Lung (tissue), 12 donors: Measurements from ENCODE around the gene WWC2. TPM values are rescaled to one million over a fixed set of nuclear protein-coding genes. Genes with fewer than 3 reads are reported as not detected.

ENCODE experiments used
- ATAC-seq: fragments of 200-7000 bp; cut with Tn5 transposase; one replicate; pipeline ENCODE4 v1.9.1; 2020; ENCODE audit warnings: moderate number of reproducible peaks; ENCODE audit not compliant: insufficient read depth, low FRiP score
- DNase-seq, 3 donors: peaks; one replicate each; pipeline ENCODE4 v3.0.0-alpha.2; 2013 to 2017
- H3K27ac ChIP-seq, 2 donors: one replicate each; pipeline ENCODE4 v1.5.1; 2013; ENCODE audit warnings: mild to moderate bottlenecking in 2 of 2, moderate library complexity in 2 of 2, control low read depth in 1 of 2, inconsistent platforms in 1 of 2, low read depth in 1 of 2, low read length in 1 of 2
- H3K27me3 ChIP-seq, 3 donors: one replicate each; pipeline ENCODE4 v1.5.1; 2013; ENCODE audit warnings: low read length in 2 of 3; ENCODE audit not compliant: control insufficient read depth in 3 of 3, insufficient read depth in 3 of 3
- H3K36me3 ChIP-seq, 4 donors: one replicate each; pipeline ENCODE4 v1.5.1; 2013; ENCODE audit warnings: low read length in 4 of 4, mild to moderate bottlenecking in 1 of 4, moderate library complexity in 1 of 4; ENCODE audit not compliant: control insufficient read depth in 4 of 4, insufficient read depth in 4 of 4
- H3K4me1 ChIP-seq, 5 donors: one replicate each; pipeline ENCODE4 v1.5.1; 2013; ENCODE audit warnings: low read length in 5 of 5, mild to moderate bottlenecking in 2 of 5, moderate library complexity in 1 of 5; ENCODE audit not compliant: control insufficient read depth in 5 of 5, insufficient read depth in 5 of 5
- H3K4me3 ChIP-seq: one replicate; pipeline ENCODE4 v1.5.1; 2013; ENCODE audit warnings: mild to moderate bottlenecking, control low read depth, moderate library complexity
- H3K9ac ChIP-seq, 2 donors: one replicate each; pipeline ENCODE4 v1.5.1; 2013; ENCODE audit warnings: low read length in 2 of 2, control low read depth in 1 of 2; ENCODE audit not compliant: insufficient read depth in 1 of 2
- H3K9me3 ChIP-seq, 4 donors: one replicate each; pipeline ENCODE4 v1.5.1; 2013; ENCODE audit warnings: low read length in 3 of 4, mild to moderate bottlenecking in 1 of 4, moderate library complexity in 1 of 4; ENCODE audit not compliant: control insufficient read depth in 4 of 4, insufficient read depth in 3 of 4
- CTCF ChIP-seq: IDR thresholded peaks from 2 replicates; pipeline ENCODE4 v1.5.1; 2012; ENCODE audit warnings: mild to moderate bottlenecking; ENCODE audit errors: control extremely low read depth, extremely low read depth
- WGBS, 2 donors: extraction: QIAGEN DNeasy Blood & Tissue Kit; methylation state at CpG; one replicate each; pipeline ENCODE4 v1.1.7; 2013; 5-methylcytosine and 5-hydroxymethylcytosine counted together
- polyA plus RNA-seq, 2 donors: library from polyadenylated mRNA; stranded (reverse); fragments of 200-250 nt; gene quantifications; one replicate each; pipeline ENCODE4 v1.2.1, GENCODE V29; 2013
- total RNA-seq, 2 donors: library from RNA; depleted of rRNA in 1 of 2; stranded (reverse); fragments of >200 nt in 1 of 2; gene quantifications; one replicate each; pipeline ENCODE4 v1.2.1, GENCODE V29; 2014 to 2021
- donor health status: control.
- donor health status: control.
- donor health status: Bipolar disorder and iron deficiency.
- donor health status: healthy.
- donor health status: DM: yes; HTN: yes; CAD: no.

WWC2 gene
- total and polyA plus RNA-seq, 4 donors, result 15.6 to 124 (median 45.2) TPM

DNA sequence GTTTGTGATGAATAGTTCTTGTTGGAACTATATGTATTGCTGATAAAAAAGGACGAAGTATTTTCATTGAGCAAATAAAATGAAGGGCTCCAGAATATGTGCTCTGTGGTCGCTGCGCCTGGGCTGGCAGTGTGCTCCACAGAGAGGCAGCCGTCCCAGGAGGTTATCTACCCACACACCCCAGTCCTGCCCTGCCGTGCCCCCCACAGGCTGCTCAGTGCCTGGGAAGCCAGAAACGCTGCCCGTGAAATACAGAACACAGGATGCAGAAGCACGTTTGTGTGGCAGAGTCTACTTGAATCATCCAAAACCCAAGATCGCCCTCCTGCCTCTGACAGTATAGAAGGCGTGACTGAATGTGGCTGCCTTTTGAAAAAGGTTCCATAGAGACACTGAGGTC, 219.6 kb downstream of the WWC2 start:
- no peaks in the 10 kb centered on the region for H3K27me3 ChIP-seq
- ATAC-seq, result no peak
- peaks cover 0 to 5% (median 0%) of the 10 kb centered on the region in 5 donors for H3K4me1 ChIP-seq
- no peak overlapping the region for H3K27ac ChIP-seq
- DNase-seq, result no peak
- 82 to 86% methylated on average over 10 of the region's 10 CpGs for WGBS, 2 donors
- no peaks in the 10 kb centered on the region for H3K9me3 ChIP-seq
- TF ChIP-seq CTCF, result no peak
- H3K36me3 ChIP-seq, result peaks cover 5 to 16% (median 8%) of the 10 kb centered on the region in 4 donors
- H3K9ac ChIP-seq, result no peak overlapping the region
- H3K4me3 ChIP-seq, result no peak overlapping the region

GRCh38 chr4:183320211-183321059, 221.4 kb downstream of the WWC2 start, which contains the start of gene CLDN22:
CLDN22 (minus strand) TSS chr4:183320276; CDS start chr4:183320218, 58 bp downstream.
- Histone ChIP-seq H3K4me1 (peaks cover 0 to 5% (median 3%) of the 10 kb centered on the region in 5 donors), H3K9me3 (no peaks in the 10 kb centered on the region), H3K27me3 (no peaks in the 10 kb centered on the region), H3K27ac (no peak within 1 kb of the TSS), H3K4me3 (no peak within 1 kb of the TSS), H3K36me3 (peaks cover 0 to 12% (median under 1%) of the 10 kb centered on the region in 4 donors), H3K9ac (no peak within 1 kb of the TSS)
- DNase-seq (no peak), ATAC-seq (no peak)
- no peak for TF ChIP-seq CTCF
- WGBS, 2 donors, result 60 to 77% methylated on average over 6 of the region's 6 CpGs

DNA sequence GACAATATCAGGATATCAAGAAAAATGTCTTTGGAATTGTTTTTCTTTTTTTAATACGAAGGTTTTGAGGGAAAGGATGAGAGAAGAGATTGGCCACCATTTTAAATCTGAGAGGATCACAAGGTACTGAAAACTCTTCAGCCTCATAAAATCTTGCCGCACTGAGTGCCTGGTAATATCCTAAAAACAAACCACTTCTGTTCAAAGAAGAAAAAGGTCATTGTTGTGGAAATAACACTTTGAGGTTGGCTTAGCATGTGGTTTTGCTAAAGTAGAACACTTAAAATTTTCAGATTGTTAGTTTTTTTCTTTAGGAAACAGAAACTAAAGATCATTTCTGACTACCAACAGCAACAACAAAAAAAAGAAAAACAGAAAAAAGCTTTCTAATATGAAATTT, 222.0 kb downstream of the WWC2 start:
- H3K9me3 ChIP-seq, result no peaks in the 10 kb centered on the region
- TF ChIP-seq CTCF, result no peak
- no peak overlapping the region for H3K27ac ChIP-seq
- DNase-seq, result peak in 1 of 3 donors; percentile 41
- H3K27me3 ChIP-seq, result no peaks in the 10 kb centered on the region
- H3K4me3 ChIP-seq, result no peak overlapping the region
- WGBS, 2 donors, result 49 to 77% methylated on average over 2 of the region's 2 CpGs
- H3K9ac ChIP-seq, result no peak overlapping the region
- H3K4me1 ChIP-seq, result peaks cover 0 to 5% (median 3%) of the 10 kb centered on the region in 5 donors
- no peak for ATAC-seq
- peaks cover 0 to 9% (median 0%) of the 10 kb centered on the region in 4 donors for H3K36me3 ChIP-seq
